ENCODE data around the gene NAA20.

DNA sequence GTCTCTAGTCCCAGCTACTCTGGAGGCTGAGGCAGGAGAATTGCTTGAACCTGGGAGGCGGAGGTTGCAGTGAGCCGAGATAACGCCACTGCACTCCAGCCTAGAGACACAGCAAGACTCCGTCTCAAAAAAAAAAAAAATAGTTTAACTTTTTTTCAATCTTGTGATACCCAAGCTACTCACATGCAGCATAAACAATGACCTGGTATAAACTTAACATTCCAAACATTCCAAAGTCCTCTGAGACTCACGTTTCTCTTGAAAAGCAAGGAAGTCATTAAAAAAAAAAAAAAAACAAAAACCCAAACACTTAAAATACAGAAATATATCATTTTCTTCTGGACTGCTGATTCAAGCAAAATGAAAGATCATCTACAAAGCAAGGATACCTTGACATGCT lies 20.8 kb downstream of the NAA20 start:
- TF ChIP-seq, protein P1, sequence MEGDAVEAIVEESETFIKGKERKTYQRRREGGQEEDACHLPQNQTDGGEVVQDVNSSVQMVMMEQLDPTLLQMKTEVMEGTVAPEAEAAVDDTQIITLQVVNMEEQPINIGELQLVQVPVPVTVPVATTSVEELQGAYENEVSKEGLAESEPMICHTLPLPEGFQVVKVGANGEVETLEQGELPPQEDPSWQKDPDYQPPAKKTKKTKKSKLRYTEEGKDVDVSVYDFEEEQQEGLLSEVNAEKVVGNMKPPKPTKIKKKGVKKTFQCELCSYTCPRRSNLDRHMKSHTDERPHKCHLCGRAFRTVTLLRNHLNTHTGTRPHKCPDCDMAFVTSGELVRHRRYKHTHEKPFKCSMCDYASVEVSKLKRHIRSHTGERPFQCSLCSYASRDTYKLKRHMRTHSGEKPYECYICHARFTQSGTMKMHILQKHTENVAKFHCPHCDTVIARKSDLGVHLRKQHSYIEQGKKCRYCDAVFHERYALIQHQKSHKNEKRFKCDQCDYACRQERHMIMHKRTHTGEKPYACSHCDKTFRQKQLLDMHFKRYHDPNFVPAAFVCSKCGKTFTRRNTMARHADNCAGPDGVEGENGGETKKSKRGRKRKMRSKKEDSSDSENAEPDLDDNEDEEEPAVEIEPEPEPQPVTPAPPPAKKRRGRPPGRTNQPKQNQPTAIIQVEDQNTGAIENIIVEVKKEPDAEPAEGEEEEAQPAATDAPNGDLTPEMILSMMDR (IDR thresholded peaks at IDR 0.05), result no peak
- TF ChIP-seq POLR2AphosphoS5 (IDR thresholded peaks at IDR 0.05) (no peak), POLR2A (IDR thresholded peaks at IDR 0.05) (no peak)

Measured in prostate gland (tissue), 2 donors.